NCI-H69 (cell line): Measurements from ENCODE around the gene C3.

ENCODE experiments used
- DNase-seq: peaks from one replicate; lab custom pipeline; 2025; lab: John Stamatoyannopoulos, UW

C3 gene

DNA sequence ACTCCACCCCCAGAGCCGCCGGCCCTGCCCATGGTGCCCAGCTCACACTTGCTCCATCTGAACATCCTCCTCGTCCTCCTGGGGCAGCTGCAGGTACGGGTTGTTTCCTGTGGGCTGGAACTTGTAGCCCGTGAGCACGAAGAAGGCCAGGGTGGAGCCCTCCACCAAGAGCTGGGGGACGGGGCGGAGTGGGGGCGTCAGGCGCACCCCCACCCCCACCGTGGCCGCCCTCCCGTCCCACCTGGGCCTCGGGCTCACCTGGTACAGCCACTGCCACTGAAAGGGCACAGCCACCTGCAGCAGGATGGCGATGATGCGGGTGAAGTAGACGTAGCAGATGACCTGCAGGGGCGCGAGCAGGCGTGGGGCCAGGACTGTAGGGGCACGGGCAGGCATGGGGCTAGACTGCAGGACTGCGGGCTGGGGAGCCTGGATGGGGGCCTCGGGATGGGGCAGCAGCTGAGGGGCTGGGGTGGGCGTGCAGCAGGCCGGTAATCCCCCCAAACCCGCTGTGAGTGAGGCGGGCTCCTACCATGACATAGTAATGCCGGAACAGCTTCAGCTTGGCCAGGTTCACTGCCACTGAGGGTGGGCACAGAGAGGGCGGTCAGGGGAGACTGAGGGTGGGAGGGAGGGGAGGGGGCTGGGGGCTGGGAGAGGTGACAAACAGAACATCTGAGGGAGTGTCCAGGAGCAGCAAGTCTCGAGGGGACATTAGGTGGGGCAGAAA lies 10.7 kb upstream of the C3 start:
- no peak for DNase-seq

GRCh38 chr19:6730153-6730804 lies 9.8 kb upstream of the C3 start:
- no peak for DNase-seq

DNA sequence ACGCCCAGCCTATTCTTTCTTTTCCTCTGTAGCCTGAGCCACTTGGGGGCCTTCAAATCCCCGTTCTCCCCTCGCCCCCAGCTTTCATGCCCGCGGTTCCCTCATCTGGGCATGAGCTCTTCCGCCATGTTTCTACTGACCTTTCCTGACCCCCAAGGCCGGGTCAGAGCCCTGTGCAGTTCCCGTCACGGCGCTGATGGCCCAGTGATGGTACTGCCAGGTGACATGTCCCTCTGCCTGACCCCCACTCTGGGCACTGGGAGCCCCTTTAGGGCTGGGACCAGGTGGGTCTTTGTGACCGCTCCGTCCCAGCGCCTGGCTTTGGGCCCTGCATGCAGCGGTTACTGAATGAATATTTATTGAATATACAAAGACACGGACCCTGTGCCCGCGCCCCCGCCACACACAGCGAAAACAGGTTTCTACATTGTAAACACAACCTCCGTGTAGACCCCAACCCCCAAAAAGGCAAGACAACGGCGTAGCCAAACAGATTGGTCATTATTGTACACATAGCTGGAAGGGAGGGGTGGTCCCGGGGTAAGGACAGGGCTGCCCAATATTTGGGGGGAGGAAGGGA lies 9.2 kb upstream of the C3 start:
- no peak for DNase-seq

GRCh38 chr19:6728346-6728745 lies 7.9 kb upstream of the C3 start:
- no peak for DNase-seq

DNA sequence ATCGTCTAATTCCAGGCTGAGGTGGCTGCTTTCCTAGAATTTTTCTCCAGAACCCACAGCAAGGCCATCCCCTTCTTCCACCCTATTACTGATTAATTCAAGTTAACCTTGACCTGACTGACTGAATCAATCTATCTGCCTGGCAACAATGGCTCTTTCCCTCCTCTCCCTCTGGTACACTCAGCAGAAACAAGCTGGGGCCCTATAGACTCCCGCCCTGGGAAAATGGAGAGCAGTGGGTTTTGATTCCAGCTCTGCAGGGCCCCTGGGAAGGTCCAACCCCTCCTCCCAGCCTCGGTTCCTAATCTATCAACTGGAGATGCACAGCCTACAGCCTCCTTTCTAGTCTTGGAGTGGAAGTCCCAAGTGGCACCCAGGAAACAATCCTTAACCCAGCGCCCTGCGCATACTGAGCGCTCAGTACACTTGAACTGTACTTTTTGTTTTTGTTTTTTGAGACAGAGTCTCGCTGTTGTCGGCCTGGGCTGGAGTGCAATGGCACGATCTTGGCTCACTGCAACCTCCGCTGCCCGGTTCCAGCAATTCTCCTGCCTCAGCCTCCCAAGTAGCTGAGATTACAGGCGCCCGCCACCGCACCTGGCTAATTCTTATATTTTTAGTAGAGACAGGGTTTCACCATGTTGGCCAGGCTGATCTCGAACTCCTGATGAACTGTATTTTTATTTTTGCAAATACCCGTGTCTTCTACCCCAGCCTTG lies 5.2 kb upstream of the C3 start:
- no peak for DNase-seq

DNA sequence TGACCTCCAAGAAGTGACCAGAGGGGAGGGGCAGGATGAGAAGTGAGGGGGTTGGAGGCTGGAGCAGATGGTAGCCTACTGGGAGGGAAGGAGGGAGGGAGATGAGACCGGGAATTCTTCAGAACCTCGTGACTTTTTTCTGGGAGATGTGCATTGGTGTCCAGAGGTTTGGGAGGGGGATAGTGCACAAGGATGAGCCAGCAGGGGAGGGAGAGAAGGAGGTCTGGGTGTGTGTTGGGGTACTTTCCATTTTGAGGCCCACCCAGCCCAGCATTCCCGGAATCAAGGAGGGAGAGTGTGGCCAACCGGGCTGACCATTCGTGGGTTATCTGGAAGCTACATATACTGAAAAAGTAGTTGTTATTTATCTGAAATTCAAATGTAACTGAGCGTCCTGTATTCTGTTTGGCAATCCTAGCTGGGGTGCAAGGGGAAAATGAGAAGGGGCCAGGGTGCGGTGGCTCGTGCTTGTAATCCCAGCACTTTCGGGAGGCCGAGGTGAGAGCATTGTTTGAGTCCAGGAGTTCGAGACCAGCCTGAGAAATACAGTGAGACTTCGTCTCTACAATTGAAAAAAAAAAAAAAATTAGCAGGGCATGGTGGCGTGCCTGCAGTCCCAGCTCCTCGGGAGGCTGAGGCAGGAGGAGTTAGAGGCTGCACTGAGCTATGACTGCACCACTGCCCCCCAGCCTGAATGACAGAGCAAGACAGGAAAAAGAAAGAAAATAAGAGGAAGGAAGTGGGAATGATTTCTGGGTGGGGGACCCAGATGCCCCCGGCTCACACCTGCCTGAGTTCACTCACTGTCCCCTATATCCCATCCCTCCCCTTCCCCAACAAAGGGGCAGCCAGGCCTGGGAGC lies 4.4 kb upstream of the C3 start:
- no peak for DNase-seq

DNA sequence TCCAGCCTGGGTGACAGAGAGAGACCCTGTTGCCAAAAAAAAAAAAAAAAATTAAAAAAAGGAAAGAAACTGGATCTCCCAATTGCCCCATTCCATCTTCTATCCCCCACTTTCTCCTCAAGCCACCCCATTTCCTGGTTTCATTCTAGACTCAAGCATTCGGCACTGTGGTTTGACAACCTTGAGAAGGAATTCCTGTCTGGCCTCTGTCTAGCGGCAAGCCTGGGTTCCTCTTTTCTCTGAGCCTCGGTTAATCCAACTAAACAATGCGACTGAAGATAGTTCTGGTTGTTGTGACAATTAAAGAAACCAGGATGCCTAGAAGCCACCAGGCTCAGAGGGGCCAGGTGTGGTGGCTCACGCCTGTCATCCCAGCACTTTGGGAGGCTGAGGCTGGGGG lies 3.3 kb upstream of the C3 start:
- DNase-seq = no peak

DNA sequence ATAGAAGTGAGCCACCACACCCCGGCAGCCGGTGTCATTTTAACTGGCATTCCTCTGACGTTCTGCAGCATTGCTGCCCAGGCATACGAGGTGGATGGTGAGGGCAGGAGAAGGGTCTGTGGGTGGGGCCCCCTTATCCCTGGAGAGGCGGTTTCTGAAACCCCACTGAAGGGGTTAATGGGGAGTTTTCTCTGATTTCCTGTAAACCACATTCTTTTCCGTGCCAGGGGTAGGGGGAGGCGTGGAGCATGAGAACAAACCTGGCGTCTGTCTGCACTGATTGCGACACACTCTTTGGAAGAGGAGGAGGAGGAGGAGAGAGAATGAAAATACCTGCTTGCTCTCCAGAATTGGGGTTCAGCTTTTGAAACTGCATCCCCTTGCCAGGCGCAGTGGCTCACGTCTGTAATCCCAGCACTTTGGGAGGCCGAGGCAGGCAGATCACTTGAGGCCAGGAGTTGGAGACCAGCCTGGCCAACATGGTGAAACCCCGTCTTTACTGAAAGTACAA lies 2.7 kb upstream of the C3 start:
- DNase-seq = no peak

DNA sequence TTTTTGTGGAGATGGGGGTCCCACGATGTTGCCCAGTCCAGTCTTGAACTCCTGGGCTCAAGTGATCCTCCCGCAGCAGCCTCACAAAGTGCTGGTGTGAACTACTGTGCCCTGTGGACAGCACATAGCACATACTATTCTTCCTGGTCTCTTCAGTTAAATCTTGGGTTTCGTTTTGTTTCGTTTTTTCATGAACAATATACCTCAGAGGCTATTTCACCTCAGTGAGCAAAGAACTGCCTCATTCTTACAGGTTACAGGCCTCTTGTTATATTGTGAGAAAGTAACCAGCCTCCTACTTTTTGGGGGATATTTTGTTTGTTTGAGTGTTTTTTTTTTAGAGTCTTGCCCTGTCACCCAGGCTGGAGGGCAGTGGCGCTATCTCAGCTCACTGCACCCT lies 1.3 kb upstream of the C3 start:
- DNase-seq = no peak

- DNase-seq = no peak
These were observed 656 bp upstream of the C3 start for GRCh38 chr19:6721138-6721474.

DNA sequence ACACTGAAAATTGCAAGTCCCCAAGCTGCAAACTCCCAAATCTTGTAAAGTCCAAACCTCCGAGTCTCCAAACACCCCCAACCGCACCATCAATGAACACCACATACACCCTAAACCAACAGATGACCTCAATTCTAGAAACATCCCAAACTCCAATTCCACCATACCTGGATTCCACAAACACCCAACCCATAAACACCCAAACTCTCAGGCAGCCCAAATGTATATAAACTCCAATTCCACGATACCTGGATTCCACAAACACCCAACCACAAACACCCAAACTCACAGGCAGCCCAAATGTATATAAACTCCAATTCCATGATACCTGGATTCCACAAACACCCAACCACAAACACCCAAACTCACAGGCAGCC lies 470 bp downstream of the C3 start:
- DNase-seq = no peak

GRCh38 chr19:6719540-6719861 lies 949 bp downstream of the C3 start:
- DNase-seq = no peak

DNA sequence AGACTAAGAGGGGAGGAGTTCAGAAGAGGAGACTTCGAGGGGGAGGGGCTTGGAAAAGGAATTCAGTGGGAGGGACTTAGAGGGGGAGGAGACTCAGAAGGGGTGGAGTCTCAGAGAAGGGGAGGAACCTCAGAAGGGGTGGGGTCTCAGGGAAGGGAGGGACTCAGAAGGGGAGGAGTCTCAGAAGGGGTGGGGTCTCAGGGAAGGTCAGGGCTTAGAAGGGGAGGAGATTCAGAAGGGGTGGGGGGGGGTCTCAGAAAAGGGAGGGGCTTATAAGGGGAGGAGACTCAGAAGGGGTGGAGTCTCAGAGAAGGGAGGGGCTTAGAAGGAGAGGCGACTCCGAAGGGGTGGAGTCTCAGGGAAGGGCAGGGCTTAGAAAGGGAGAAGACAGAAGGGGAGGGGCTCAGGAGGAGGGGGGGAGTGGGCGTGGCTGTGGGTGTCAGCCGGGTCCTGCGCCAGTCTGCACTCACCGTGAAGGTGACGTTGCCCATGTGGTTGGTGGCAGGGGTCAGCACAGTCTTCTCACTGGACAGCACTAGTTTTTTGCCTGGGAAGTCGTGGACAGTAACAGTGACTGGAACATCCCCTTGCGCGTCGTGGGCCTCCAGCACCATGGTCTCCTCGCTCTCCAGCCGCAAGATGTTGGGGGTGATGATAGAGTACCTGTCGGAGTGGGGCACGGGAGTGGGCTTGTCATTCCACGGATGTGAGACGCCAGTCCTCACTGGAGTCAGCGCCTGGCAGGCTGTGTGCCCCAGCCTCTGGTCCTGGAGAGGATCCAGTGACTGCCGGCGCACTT lies 1.5 kb downstream of the C3 start:
- DNase-seq = no peak

- no peak for DNase-seq
These were observed 2.2 kb downstream of the C3 start for GRCh38 chr19:6718111-6718740.

DNA sequence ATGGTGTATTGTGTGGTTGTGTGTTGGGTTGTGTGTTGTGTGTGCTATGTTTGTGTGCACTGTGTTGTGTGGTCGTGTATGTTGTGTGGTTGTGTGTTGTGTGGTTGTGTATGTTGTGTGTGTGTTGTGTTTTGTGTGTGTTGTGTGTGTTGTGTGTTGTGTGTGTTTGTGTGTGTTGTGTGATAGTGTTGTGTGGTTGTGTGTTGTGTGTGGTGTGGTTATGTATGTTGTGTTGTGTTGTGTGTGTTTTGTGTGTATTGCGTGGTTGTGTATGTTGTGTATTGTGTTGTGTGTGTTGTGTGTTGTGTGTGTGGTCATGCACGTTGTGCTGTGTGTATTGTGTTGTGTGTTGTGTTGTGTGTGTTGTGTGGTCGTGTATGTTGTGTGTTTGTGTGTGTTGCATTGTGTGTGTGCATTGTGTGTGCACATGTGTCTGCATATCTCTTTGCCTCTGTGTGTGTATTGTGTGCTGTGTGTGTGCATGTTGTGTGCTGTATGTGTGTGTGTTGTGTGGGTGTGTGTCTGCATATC lies 2.9 kb downstream of the C3 start:
- DNase-seq = no peak

GRCh38 chr19:6717036-6717435 lies 3.4 kb downstream of the C3 start:
- DNase-seq = no peak

DNA sequence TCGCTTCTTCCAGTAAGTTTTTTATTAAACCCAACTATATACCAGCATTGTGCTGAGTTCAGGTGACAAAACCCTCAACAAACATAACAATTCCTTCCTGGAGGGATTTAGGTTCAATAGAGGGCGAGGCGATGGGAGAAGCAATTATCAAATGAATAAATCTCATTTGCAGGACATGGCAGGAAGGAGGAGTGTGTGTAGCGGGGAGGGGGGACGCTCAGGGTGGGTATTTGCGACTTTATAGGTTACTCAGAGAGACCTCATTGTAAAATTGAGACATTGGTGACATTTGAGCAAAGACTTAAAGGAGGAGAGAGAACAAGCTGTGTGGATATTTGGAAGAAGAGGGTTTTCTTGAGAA lies 3.9 kb downstream of the C3 start:
- DNase-seq = no peak

DNA sequence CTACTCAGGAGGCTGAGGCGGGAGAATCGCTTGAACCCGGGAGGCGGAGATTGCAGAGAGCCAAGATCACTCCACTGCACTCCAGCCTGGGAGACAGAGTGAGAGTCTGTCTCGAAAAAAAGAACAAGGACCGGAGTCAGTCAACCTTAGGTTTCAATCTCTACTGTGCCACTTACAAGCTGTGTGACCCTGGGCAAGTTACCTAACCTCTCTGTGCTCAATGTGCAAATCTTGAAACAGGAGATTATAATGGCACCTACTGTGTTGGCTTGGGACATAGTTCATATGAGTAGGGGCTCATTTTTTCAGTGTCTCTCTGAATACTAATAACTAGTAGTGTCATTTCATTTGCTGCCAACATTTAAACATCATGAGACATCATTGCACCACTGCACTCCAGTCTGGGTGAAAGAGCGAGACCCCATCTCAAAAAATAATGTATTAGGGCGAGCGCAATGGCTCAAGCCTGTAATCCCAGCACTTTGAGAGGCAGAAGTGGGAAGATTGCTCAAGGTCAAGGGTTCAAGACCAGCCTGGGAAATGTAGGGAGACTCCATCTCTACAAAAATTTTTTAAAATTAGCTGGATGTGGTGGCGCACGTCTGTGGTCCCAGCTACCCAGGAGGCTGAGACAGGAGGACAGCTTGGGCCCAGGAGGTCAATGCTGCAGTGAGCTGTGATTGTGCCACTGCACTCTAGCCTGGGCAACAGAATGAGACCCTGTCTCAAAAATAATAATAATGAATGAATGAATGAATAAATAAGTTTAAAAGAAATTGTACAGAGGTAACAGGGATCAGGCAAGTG lies 5.5 kb downstream of the C3 start:
- no peak for DNase-seq

GRCh38 chr19:6713773-6714692 lies 6.4 kb downstream of the C3 start:
- no peak for DNase-seq
